ENCODE results near the gene SHROOM1. TPM values are rescaled to one million over a fixed set of nuclear protein-coding genes. Genes with fewer than 3 reads are reported as not detected.

SHROOM1 gene
- total and polyA plus RNA-seq, 9 donors, result 3.8 to 22.4 (median 8.5) TPM

DNA sequence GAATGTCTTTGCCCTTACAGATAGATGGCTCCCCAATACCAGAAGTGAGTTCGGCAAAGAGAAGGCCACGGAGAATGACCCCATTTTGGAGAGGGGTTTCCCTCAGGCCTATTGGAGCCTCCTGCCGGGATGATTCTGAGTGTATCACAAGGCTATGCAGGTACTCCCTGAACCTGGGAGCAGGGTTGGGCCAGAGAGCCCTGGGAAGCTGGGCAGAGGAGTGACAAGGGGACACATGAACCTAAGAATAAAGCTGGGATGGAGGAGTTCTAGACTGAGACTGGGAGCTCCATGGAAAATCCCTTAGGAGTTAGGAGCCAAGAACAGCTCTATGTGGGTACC is 43.5 kb upstream of the SHROOM1 start:
- Histone ChIP-seq H3K36me3 (no peaks in the 10 kb centered on the region), H3K9me3 (no peaks in the 10 kb centered on the region), H3K4me3 (no peak overlapping the region), H3K27ac (no peak overlapping the region), H3K27me3 (no peaks in the 10 kb centered on the region), H3K4me1 (ENCODE audit: insufficient read depth) (no peaks in the 10 kb centered on the region)
- 88 to 94% (median 89%) methylated on average over 3 of the region's 3 CpGs for WGBS, 3 donors
- DNase-seq, result no peak
- intact Hi-C loops (cut with DNase I), result no loop called here
- TF ChIP-seq EP300 (IDR thresholded peaks at IDR 0.05) (no peak), POLR2A (IDR thresholded peaks at IDR 0.05) (no peak)
- TF ChIP-seq, protein P1, sequence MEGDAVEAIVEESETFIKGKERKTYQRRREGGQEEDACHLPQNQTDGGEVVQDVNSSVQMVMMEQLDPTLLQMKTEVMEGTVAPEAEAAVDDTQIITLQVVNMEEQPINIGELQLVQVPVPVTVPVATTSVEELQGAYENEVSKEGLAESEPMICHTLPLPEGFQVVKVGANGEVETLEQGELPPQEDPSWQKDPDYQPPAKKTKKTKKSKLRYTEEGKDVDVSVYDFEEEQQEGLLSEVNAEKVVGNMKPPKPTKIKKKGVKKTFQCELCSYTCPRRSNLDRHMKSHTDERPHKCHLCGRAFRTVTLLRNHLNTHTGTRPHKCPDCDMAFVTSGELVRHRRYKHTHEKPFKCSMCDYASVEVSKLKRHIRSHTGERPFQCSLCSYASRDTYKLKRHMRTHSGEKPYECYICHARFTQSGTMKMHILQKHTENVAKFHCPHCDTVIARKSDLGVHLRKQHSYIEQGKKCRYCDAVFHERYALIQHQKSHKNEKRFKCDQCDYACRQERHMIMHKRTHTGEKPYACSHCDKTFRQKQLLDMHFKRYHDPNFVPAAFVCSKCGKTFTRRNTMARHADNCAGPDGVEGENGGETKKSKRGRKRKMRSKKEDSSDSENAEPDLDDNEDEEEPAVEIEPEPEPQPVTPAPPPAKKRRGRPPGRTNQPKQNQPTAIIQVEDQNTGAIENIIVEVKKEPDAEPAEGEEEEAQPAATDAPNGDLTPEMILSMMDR (IDR thresholded peaks at IDR 0.05), result no peak

DNA sequence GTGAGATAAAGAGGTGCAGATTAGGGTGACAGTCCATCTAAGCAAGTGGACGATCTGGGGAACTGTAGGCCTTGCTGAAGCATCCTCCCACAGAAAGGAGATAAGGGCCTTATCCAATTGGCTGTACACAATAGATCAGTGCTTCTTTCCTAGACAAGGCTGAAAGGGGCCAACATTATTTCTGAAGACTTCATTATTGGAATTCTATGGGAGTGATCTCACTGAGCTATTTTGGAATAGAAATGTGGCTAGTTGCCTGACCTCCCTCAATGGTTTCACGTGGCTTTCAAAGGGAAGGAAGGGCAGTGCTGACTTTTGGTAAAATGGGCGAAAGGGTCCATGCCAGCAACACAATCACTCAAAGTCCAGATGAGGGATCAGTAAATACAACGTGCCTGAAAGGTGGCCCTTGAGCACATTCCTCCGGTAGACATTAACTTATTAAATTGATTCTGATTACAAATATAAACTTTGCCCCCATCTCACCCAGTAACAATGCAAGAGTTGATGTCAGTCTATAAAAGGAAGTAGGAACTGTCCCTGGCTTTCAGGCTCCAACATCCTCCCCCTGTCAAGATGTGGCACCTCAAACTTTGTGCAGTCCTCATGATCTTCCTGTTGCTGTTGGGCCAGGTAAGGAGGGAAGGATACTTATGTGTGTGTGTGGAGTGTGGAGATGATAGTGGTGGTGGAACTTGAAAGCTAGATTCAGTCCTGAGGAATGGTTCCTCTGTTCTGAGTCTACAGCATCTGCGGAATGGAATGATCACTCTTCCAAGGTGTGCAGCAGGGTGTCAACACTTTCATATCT is 42.9 kb upstream of the SHROOM1 start, which contains the start of gene LEAP2:
Gene LEAP2 (plus strand): TSS at position 550 of the 811 bp plus-strand sequence. CDS start 27 bp downstream, at position 577.
- Histone ChIP-seq H3K27me3 (no peaks in the 10 kb centered on the region), H3K27ac (no peak within 1 kb of the TSS), H3K4me1 (ENCODE audit: insufficient read depth) (no peaks in the 10 kb centered on the region), H3K9me3 (no peaks in the 10 kb centered on the region), H3K4me3 (no peak within 1 kb of the TSS), H3K36me3 (no peaks in the 10 kb centered on the region)
- intact Hi-C loops (cut with DNase I), result no loop called here
- TF ChIP-seq POLR2A (IDR thresholded peaks at IDR 0.05) (no peak), EP300 (IDR thresholded peaks at IDR 0.05) (no peak)
- TF ChIP-seq, protein P1 (IDR thresholded peaks at IDR 0.05), result no peak
- no peak for DNase-seq
- WGBS, 3 donors, result 61 to 66% (median 61%) methylated on average over 6 of the region's 6 CpGs

DNA sequence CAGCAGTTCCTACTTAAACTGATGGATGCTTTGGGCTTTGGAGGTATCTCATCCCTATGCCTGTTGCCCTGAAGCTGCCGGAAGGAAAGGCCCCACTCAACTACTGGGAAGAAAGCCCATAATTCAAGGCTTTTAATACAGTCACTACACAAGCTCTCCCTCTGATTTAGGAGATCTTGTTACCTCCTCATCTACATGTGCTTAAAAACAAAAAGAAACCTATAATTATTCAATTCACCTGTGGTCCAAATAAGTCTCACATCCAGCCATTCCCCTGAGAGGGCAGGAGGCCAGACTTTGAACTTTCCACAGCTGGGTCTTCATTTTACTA is 42.3 kb upstream of the SHROOM1 start:
- Histone ChIP-seq H3K9me3 (no peaks in the 10 kb centered on the region), H3K27me3 (no peaks in the 10 kb centered on the region), H3K27ac (no peak overlapping the region), H3K4me1 (ENCODE audit: insufficient read depth) (no peaks in the 10 kb centered on the region), H3K4me3 (no peak overlapping the region), H3K36me3 (no peaks in the 10 kb centered on the region)
- WGBS, 3 donors, result 57 to 77% (median 74%) methylated on average over 1 of the region's 1 CpG
- intact Hi-C loops (cut with DNase I), result no loop called here
- TF ChIP-seq, protein P1 (IDR thresholded peaks at IDR 0.05), result no peak
- TF ChIP-seq EP300 (IDR thresholded peaks at IDR 0.05) (no peak), POLR2A (IDR thresholded peaks at IDR 0.05) (no peak)
- DNase-seq, result no peak

DNA sequence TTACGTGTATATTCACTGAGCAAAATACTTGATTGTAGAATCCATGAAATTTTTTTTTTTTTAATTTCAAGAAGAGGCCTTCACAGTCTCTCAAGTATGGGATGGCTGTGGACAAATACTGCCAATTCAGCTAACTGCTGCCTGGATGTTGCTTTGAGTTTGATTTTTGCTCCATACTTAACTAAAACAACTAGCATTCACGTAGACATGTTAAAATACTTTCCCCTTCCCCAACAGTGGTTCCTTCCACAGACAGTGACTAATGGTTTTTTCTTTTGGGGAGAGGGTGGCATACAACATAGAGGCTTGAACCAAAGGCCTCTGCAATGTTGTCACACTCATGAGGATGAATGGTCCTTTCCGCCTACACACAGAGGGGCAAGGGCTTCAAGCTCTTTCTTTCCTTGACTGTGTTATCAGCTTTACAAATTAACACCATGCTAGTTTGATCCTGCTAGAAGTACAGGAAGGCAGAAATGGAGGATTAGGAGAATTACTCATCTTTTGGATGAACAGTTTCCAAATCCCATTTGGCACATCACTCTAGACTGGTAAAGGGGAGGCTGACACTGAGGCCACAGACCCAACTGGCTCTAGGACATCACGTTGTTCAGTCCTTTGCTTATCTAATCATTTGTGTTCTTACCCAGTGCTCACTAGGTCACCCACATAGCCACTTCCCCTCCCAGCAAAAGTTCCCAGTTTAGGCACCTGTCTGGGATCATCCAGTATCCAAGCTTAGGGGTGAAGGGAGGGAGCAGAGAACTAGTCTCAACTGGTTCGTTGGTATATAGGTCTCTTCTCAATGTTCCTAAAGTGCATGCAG is 41.2 kb upstream of the SHROOM1 start:
- Histone ChIP-seq H3K4me3 (no peak overlapping the region), H3K36me3 (no peaks in the 10 kb centered on the region), H3K4me1 (ENCODE audit: insufficient read depth) (no peaks in the 10 kb centered on the region), H3K27me3 (no peaks in the 10 kb centered on the region), H3K27ac (no peak overlapping the region), H3K9me3 (no peaks in the 10 kb centered on the region)
- TF ChIP-seq, protein P1 (IDR thresholded peaks at IDR 0.05), result no peak
- no peak for TF ChIP-seq EP300 (IDR thresholded peaks at IDR 0.05)
- TF ChIP-seq POLR2A (IDR thresholded peaks at IDR 0.05), result no peak
- DNase-seq, result no peak
- 71 to 73% (median 72%) methylated on average over 5 of the region's 5 CpGs for WGBS, 3 donors
- intact Hi-C loops (cut with DNase I), result no loop called here

All from ovary (tissue), 9 donors.